Activated T-helper 9 cell treated with anti-CD3 and anti-CD28 coated beads, Interleukin-2, amount 50 U/mL, for 16 hours (primary cell): Measurements from ENCODE around the gene NFYA.
A peak's percentile ranks its signal among the peaks of the same experiment; 100 is the strongest.

Experiments used
- DNase-seq: peaks from one replicate; pipeline ENCODE4 v3.0.0-alpha.2; 2020; ENCODE audit warnings: low read depth

The NFYA gene

DNA sequence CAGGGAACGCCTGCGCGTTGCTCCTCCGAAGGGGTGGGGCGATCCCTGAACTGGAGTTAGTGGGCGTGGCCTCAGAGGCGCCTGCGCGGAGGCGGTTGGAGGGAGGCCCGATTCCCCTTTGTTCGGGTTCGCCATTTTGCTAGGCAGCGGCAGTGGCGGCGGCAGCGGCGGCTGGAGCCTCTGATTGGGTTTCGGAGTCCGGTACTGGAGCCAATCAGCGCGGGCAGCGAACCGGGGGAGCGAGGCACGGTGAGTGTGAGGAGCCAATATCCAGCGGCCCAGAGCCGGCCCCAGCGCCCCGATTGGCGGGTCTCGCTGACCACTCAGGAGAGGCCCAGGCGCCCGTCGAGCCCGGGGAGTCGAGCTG is at the start of gene NFYA:
TSS of gene NFYA (plus strand) at position 139 of the 367 bp plus-strand sequence. CDS start 6,116 bp downstream, outside the sequence.
- DNase-seq: peak; percentile 100

DNA sequence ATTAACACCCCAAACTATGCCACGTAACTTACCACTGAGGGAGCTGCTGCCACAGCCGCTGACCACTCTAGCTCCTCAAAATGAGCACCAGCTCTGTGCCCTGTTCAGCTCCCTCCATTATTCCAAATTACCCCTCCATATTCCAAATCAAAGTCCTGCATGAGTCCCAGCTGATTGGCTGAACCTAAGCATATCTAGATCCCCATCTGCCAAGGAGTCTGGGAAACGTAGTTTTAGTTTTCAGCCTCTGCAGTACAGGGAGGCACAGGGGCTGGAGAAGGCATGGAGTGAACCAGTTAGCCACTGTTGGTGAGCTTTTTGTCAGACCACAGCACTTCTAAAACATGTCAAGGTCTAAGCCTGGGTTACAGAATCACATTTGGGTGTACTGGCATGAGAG is 49.7 kb upstream of the NFYA start:
- DNase-seq: no peak

DNA sequence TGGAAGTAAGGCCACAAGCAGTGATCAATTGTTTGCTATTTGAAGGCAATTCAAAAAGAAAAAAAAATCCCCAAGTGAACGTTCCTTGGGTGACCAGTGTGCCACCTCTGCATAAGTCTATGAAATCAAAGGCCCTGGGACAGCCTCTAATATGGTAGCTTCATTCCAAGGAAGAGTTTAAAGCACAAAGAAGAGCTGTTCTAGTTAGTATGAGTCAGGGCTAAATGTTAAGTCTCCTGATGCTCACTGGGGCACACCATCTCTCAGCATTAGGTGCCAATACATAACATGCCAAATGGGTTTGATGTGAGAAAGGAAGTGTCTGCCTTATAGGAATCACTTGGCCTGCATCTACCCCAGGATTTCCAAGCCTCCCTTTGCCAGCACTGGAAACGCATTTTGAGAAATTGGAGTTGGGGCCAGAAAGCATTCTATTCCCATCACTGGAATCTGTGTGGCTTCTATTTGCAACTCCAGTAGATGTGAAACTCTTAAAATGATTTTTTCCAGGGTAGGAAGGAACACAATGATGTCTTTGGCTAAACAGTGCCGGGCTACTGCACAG is 46.7 kb upstream of the NFYA start:
- no peak for DNase-seq

DNA sequence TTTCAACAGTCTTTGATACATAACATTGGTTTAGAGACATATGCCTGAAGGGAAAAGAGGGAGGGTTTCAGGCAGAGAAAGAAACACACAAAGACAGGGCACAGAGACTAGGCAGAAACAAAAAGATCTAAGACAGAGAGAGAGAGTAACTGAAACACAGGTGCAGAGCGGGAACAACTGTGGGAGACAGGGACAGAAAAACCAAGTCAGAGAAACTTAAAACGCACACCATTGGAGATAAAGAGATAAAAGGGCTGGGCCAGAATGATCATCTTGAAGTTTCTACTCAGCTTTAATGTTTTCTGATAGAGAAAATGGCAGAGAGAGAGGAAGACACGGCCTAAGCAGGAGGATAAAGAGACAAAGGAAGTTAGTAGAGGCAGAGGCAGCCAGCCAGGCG is 45.5 kb upstream of the NFYA start:
- no peak for DNase-seq

DNA sequence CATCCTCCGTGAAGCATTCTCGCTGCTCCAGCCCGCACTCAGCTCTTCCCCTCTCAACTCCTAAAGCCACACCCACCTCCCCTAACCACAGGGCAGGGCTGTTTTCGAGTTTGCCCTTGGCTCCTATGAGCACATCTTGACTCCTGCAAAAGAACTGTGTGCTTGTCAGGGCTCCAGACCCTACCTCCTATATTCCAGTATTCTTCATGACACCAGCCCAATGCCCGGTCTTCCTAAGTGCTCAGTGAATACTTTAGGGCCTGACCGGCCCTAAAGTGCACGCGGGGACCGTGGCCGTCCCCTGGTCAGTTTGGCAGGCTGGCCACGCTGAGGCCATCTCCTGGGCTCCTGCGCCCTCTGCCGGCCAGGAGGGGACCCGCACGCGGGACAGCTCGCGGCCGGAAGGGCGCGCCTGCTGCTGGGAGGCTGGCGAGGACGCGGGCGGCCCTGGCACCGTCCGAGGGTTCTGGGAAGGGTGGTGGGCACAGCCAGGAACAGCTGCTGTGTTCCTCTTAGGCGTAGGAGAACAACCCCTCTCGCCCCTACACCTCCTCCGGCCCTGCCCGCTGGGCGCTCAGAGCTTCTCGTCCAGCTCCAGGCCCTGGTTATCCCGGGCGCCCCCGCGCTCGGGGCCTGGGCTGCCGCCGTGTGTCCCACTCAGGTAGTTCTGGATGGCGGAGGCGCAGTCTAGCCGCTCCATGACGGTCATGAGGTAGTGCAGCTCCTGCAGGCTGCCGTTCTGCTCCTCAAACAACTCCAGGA is 44.8 kb upstream of the NFYA start:
- DNase-seq: peak; percentile 61

DNA sequence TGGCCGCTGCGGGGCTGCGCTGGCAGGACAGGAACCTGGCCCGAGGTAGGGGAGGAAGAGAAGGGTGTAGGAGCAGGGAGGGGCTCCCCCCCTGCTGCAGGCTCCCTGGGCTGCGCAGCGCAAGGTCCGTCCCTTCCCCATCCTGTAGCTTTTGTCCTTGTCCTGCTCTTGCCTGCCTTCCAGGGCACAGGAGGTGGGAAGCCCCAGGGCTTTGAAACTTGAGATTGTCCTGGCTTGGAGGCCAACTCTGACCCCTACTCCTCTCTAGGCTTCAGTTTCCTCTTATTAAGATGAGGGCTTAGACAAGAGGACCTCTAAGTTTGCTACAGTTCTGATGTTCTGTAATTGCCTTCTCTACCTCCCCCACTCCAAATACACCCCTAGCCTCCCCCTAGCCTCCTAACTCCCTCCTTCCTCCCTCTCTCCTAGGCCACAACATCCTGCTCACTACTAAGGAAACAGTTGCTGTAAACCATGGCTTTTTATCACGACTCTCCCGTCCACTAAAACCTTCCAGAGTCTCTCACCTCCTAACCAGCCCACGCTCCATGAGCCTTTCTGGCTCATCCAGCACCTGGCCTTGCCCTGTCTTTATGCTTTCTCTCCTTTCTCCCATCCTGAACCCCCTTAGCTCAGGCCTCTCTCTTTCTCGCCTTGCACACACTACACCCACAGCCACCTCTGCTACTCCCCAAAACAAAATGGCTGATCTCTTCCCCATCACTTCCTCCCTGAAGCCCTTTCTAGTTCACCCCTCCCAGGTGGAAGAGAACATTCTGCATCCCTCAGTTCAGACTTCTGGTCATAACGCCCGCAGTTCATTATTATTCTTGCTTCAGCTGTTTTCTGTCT is 44.0 kb upstream of the NFYA start:
- DNase-seq: no peak

DNA sequence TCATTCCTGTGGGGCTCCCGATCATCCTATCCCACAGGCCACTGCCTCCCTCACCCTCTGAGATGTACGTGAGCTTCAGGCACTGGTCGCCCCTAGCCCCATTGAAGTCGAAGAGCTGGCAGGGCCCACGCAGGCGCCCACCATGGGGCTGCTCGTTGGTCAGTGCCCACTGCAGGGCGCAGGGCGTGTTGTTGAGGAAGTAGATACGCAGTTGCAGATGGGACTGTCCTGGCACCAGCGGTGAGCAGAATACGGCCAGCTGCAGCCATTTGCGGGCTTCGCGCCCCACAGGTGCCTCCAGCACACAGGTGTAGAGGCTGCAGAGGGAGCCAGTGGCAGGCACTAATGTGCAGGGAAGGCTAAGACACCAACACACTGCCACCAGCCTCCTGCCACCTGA is 39.9 kb upstream of the NFYA start:
- DNase-seq: no peak

DNA sequence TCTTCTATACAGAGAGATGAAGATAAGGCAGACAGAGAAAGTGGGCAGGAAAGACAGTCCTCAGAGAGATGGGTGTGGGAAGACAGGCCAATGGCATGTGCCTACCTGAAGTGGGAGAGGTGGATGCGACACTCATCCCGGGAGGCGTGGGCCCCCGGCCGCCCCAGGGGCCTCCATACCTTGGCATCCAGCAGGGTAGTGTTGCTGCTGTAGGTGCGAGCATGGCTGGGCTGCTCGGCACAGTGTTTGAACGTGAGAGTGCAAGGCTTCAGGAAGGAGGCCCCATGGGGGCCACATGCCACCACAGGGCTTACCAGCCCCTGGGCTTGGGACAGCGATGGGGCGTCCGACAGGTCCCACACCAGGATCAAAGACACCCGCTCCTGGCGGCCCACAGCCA is 39.0 kb upstream of the NFYA start:
- DNase-seq: no peak

DNA sequence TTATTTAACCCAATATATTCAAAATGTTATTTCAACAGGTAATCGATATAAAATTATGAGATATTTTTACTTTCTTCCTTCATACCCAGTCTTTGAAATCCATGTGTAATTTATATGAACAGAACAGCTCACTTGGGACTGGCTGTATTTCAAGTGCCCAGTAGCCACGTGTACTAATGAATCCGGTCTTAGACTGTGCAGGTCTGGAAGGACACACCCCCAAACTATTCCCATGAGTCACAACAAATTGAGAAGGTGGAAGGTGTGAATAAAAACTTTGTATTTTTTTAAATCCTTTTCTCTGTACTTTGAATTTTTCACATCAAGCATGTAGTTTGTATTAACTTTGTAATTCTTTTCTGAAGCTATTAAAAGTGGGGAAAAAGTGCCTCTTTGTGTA is 36.6 kb upstream of the NFYA start:
- DNase-seq: no peak

DNA sequence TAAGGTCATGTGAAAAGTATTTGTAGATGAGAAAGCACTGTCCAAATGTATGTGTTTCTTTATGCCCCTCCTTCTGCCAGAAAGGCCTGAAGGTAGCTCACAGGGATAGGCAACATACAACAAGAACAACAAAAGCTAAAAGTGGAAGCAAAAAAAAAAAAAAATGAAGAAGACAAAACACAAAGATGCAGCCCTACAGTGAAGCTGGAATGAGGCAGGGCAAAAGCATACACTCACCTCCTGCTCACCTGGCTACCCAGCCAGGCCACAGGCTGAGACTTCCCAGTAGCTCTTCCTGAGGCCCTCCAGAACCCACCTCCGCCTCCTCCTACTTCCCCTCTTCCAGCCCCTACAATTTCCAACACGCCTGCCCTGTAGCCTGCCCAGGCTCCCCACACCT is 36.2 kb upstream of the NFYA start:
- no peak for DNase-seq

DNA sequence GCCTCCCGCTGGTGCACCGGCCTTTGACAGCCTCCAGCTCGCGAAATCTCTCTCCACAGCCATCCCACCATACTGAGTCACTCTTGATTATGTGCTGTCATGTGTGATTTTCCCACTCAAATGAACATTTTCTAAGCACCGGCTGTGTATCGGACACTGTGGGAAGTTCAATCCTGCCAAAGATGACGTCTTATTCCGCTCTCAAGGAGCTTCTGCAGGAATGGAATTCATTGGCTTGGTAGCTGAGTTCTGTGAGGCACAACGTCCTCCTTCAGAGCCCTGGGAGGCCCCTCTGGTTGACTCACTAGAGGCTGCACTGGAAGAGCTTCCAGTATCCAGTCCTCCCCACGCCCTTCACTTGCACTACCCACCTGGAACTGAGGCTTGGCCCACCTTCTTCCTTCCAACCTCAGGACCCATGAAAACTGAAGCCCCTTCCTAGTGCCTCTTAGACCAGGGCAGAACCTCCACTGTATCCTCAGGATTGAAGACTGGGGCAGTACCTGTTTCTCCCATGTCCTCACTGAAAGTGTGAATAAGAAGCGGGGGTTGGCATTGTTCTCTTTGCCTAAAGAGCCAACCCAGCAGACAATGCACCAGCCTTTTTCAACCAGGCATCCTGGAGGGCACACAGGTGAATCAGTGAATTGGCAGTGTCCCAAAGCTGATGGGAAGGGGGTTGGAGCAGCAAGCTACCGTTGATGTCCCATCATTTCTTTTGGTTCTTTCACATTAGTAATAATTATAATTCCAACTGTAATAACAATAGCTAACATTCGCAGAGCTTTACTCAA is 35.5 kb upstream of the NFYA start:
- DNase-seq: no peak

DNA sequence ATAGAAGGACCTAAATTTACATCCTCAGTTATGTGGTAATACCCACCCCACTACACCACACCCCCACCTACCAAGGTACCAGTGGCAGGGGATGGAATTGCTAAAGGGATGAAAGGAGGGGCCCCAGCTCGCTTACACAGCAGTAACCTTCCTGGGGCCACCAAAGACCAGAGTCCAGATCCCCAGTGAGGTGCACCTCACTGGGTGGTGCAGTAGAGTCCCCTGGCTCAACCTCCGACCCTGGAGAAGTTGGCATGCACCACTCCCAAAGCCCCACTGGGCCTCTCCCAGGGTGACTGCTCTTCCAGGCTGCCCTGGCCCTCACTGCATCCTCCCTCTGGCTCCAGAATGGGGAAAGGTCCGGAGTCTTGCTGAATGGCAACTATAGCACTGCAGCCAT is 34.6 kb upstream of the NFYA start:
- no peak for DNase-seq

DNA sequence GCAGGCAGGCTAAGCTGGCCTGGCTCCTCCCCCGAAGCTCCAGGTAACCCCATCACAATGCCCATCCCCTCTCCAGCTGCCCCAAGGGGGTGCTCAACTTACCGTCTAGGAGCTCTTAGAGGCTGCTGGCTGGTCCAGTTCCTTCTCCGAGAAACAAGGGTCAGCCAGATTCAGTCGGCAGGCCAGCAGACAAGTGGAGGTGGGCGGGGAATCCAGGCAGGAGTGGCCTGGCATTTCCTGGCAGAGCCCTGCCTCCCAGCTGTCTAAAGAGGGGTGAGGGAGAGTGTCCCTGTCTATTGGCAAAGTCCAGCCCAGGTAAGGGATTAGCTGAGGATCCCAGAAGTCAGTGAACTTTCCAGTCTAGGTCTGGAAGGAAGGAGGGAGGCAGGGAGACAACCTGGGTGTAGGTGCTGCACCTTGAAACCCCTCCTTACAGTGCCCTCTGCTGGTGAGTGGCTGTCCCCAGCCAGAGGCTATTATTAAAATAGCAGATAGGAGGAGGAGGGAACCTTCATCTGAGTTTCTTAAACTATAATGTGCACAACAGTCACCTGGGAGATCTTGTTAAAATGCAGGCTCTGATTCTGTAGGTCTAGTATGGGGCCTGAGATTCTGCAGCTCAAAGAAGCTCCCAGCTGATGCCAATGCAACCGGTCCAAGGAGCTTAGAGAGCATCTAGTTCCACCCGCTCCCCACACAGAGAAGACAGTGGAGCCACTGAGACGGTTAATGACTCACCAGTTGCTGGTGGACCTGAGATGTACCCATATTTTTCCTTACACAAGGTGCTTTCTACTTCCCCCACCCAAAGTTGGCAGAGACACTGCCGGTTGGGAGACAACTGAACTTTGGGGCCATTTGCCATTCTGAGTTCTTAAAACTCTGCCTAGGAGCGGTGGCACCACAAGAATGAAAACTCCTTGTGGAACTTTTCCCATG is 33.4 kb upstream of the NFYA start, which contains the start of gene UNC5CL:
TSS of gene UNC5CL (minus strand) at position 162 of the 939 bp plus-strand sequence. CDS start 4,147 bp downstream, outside the sequence.
- DNase-seq: peak; percentile 7

DNA sequence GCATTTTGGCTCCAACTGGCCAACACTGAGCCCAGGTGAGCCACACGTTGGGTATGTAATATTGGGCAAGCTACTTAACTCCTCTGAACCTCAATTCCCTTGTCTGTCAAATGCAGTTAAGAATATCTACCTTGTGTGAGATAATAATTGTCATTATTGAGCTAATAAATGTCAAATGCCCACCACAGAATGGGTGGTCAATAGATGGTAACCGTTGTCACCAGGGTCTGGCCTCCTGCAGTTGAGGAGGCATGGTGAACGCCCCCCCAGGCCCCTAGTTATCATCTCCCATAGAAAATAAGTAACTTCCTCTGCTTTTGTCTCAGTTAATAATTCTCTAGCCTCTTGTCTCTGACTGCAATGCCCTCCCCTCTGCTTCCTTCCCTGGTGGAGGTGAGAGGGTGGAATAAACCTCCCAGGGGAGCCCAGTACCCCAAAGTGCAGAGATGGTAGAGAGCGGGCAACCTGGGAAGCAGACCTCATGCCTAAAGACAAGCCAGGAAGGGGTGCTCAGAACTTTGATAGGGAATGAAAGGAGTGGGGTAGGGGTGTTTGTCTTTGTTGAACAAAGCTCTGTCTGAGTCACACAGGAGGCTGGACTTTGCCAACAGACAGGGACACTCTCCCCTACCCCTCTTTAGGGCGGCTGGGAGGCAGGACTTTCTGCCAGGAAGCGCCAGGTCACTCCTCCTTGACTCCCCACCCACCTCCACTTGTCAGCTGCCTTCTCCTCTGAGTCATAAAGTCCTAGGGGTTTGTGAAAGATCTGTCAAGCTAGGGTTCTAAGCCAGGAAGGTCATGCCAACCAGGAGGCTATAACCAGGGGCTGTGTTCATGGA is 32.5 kb upstream of the NFYA start:
- no peak for DNase-seq

DNA sequence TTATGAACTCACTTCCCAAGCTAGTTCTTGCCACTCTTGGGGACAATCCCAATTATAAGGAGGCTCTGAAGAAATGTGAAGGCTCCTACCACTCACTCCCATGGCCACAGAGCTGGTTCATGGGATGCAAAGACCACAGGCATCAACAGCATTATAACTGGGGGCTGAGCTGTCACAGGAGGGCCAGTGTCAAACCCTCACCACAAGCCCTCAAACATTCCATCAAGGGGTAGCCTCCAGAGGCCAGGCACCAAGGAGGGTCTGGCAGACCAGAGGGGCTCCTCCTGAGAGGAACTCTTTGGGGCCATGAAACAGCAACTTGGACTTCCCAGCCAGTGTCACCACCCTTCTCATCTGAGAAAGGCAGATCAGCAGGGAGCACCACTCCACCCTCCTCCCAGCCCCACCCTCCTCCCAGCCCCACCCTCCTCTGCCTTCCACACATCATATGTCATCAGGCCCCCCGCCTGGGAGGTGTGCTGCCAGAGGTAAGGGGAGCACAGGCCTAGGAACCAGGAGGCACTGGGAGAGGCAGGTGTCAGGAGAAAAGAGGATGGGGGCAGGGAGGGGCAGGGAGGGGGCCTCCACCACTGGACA is 31.7 kb upstream of the NFYA start:
- DNase-seq: no peak

DNA sequence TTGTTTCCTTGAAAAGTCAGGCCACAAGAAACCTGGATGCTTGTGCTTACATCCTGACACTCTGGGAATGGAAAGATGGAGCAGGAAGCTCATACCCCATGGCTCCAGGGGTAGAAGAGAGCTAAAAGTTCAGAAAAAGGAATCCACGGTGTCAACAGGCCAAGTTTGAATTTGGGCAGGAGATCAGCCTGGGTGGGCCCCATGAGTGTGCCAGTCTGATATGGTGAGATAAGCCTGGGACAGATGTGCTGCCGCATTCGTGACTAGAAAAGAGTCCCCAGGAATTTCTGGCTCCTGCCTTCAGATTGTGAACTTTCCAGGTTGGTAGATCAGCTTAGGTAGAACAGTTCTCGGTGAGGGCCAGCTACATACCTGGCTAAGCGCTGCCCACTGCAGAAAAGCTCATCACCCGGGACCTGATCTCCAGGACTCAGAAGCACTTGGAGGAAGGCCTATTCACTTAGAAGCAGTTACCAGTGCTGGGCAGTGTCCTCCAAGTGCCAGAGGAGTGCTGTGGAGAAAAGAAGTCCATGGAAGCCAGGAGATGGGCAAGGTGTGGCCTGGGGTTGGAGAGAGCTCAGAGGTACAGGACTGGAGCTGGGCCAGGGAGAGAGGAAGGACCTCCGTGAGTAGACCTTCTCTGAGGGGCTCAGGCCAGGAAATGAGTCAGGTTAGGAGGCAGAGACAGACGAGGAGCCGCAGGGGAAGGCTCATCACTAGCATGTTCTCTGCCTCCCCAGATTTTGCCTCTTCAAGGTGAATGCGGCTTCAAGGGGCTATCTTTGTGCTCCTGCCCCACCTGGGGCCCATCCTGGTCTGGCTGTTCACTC is 30.3 kb upstream of the NFYA start, which contains the start of gene TSPO2:
TSS of gene TSPO2 (plus strand) at position 242 of the 830 bp plus-strand sequence. CDS start at position 761, 519 bp downstream.
- DNase-seq: no peak

DNA sequence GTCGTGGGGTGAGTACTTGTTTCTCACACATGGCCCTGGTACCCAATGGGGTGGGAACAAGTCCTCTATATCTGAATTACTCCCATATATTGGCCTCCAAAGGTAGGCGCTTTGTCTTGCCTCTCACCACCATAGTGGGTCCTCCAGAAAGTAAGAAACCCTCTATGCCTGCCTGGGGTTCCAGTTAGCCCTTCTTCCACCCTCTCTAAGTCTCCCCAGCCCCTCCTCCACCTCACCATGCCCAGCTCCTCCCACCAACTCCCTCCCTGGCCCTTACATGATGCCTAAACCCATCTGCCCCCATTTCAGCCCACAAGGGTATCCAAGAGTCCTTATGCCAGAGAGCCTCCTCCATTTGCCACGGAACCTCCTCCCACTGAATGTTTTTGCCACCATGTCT is 29.6 kb upstream of the NFYA start:
- no peak for DNase-seq

DNA sequence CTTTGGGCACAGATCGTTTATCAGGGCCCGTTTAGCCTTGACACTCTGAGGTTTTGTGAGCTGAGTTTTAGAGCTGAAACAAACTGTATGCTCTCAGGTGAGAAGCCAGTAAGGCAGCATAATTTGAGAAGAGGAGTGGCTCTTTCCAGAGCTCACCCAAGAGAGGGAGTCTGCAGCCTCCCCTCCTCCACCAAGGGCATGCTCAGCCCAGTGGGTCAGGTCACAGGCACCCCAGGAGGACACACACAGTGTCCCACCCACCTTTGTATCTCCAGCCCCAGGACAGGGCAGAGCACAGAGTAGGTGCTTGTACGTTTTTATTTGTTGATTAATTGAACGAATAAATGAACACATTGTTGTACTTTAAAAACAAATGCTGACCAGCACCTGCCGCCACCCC is 27.1 kb upstream of the NFYA start:
- DNase-seq: no peak

DNA sequence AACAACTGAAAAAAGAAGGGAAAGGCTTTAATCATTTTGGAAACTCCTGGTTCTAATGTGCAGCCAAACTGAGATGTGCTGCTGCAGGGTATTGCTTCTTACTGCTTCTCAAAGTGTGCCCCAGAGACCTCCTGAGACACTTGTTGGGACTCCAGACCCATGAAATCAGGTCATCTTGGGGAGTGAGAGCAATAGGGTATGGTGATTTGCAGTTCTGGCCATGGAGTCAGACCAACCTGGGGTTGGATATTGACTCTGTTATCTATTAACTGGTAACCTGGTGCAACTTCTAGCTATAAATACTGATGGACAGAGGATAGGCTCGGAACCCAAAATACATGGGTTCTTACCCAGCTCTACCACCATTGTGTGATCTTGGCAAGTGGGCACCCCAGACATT is 26.7 kb upstream of the NFYA start:
- DNase-seq: no peak
